ENCODE measurements around the gene S100A4. TPM values are rescaled to one million over a fixed set of nuclear protein-coding genes. Genes with fewer than 3 reads are reported as not detected.
"Not testable (repeated sequence)": the region's sequence is repeated elsewhere in the genome, so short reads cannot be mapped to it uniquely, and the experiment has no call there.

S100A4 gene
- 100 to 1,000 TPM; 898 to 906 TPM for total RNA-seq

DNA sequence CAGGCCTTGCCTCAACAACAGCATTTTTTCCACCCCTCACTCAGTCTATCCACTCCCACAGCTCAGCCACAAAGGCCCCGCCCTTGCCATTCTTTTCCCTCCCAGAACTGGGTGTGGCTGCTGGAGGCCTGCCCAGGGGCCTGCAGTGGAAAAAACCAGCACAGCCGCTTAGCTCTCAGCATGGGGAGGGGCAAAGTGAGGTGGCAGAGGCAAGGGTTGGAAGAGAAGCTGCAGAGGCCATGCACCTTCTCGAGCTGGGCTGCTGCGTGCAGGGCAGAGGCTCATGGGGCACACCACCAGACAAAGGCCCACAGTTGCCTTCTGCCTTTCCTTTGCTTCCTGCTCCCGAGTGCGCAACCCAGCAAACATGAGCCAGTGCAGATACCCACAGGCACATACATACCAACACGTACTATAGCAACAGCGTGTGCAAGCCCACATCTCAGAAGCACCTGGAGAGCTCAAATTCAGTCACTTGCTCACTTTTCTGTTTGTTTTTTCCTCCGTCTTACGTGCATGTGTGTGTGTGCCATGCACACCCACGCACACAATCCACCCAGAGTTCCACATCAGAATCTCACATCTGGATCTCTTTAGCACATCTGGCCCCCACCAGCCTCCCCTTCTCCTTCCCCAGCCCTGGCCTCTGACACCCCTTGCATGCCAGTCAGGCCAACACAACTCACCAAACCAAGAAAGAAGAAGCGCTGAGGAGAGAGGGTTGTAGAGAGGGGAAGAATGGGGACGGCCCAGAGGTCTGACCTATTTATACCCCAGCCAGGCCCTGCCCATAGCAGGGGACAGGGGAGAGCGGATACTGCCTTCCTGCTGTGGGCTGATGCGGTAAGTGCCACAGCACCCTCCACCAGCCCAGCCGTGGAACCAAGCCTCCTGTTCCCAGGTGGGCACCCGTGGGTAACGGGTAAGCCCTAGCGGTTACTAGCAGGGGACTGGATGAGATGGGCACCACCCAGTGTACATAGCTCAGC, at the start of gene S100A4:
TSS of gene S100A4 (minus strand) at position 740 of the 989 bp plus-strand sequence. CDS start 1,012 bp downstream, outside the sequence.
- peaks cover 35% of the 10 kb centered on the region for H3K36me3 Mint-ChIP-seq
- peak within 1 kb of the TSS; percentile 96 for H3K4me3 Mint-ChIP-seq
- DNase-seq = peak; percentile 97
- H3K9me3 Mint-ChIP-seq (ENCODE audit: low read depth) = no peaks in the 10 kb centered on the region
- H3K4me1 Mint-ChIP-seq = peaks cover 78% of the 10 kb centered on the region
- CTCF ChIA-PET = interaction anchor here (0.7 to 8.9 kb wide), 14 partner anchors 8 to 401 kb away, joined by 3 to 124 read pairs (median 6); partner anchors contain the start of genes CHTOP, DENND4B, NPR1 and S100A6
- ATAC-seq = peak; percentile 85
- H3K27me3 Mint-ChIP-seq = peaks cover 3% of the 10 kb centered on the region
- peak within 1 kb of the TSS; percentile 97 for H3K27ac Mint-ChIP-seq

DNA sequence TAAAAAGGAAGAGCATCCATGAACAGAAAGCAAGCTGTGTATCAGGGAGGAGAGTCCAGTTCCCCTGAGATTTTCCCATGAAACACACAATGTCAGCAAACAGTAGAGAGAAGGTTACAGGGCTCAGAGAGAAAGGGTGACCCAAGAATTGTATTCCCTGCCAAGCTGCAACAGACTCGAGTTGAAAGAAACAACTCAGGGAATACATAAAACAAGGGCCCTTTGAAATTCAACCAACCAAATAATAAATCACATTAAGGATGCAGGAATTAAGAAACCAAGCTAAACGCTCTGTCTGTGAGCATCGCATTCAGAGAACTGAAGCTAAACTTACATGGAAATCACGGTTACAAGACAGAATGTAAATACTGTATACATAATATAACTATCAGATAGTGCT, 47.1 kb upstream of the S100A4 start:
- peaks cover 3% of the 10 kb centered on the region for H3K4me1 Mint-ChIP-seq
- H3K36me3 Mint-ChIP-seq = no peaks in the 10 kb centered on the region
- H3K9me3 Mint-ChIP-seq (ENCODE audit: low read depth) = no peaks in the 10 kb centered on the region
- H3K27me3 Mint-ChIP-seq = peaks cover 1% of the 10 kb centered on the region
- no peak for DNase-seq
- H3K27ac Mint-ChIP-seq = no peak overlapping the region
- H3K4me3 Mint-ChIP-seq = no peak overlapping the region
- CTCF ChIA-PET = interaction anchor here (0.9 kb wide), 1 partner anchor 97 kb away, joined by 3 read pairs; no protein-coding TSS in a partner anchor
- ATAC-seq = no peak

DNA sequence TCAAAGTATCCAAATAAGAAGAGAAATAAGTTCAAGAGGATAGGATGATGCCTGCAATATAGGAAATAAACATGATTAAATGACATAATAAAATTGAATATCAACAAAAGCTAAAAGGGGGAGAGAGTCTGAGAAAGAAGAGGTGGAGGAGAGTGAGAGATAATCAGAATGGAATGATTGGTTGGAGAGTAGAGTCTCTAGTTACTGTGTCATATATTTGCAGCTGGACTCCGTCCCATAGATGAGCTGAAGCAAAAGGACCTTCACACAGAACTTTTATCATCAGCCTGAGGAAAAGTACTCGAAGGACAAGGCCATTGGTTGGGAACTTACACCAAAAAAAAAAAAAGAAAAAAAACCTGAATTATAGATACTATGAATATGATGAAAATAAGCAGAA, 42.9 kb upstream of the S100A4 start:
- Mint-ChIP-seq H3K27me3 (peaks cover 19% of the 10 kb centered on the region), H3K9me3 (ENCODE audit: low read depth) (no peaks in the 10 kb centered on the region), H3K4me3 (no peak overlapping the region), H3K27ac (no peak overlapping the region), H3K36me3 (no peaks in the 10 kb centered on the region), H3K4me1 (no peaks in the 10 kb centered on the region)
- CTCF ChIA-PET = no interaction called here
- no peak for ATAC-seq
- no peak for DNase-seq

DNA sequence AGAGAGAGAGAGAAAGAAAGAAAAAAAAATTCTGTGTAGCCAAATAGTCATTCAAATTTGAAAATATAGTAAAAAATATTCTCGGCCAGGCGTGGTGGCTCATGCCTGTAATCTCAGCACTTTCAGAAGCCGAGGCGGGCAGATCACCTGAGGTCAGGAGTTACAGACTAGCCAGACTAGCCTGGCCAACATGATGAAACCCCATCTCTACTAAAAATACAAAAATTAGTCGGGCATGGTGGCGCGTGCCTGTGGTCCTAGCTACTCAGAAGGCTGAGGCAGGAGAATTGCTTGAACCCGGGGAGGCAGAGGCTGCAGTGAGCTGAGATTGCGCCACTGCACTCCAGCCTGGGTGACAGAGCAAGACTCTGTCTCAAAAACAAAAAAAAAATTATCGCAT, 42.4 kb upstream of the S100A4 start:
- H3K4me1 Mint-ChIP-seq; DNase-seq; ATAC-seq; CTCF ChIA-PET; H3K9me3 Mint-ChIP-seq (ENCODE audit: low read depth); H3K36me3 Mint-ChIP-seq; H3K4me3 Mint-ChIP-seq; H3K27ac Mint-ChIP-seq: not testable (repeated sequence)
- peaks cover 19% of the 10 kb centered on the region for H3K27me3 Mint-ChIP-seq

DNA sequence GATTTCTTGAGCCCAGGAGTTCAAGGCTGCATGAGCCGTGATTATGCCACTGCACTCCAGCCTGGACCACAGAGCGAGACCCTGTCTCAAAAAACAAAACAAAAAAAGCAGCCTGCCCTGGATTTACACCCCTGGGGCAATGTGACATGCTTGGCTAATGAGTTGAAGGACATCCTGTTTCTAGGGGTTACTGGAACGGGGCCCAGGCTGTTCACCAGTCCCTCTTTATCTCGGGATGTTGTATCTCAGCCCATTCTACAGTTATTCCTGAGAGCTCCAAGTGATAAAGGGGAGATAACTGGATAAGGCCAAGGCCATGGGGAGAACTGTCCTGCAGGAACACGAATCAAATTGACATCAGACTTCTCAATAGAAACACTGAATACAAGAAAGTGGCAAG, 41.7 kb upstream of the S100A4 start:
- H3K9me3 Mint-ChIP-seq (ENCODE audit: low read depth) = no peaks in the 10 kb centered on the region
- DNase-seq = no peak
- no peak for ATAC-seq
- CTCF ChIA-PET = interaction anchor here (0.9 kb wide), 1 partner anchor 77 kb away, joined by 3 read pairs; no protein-coding TSS in a partner anchor
- no peak overlapping the region for H3K4me3 Mint-ChIP-seq
- H3K27me3 Mint-ChIP-seq = peaks cover 19% of the 10 kb centered on the region
- no peak overlapping the region for H3K27ac Mint-ChIP-seq
- H3K4me1 Mint-ChIP-seq = no peaks in the 10 kb centered on the region
- H3K36me3 Mint-ChIP-seq = no peaks in the 10 kb centered on the region

DNA sequence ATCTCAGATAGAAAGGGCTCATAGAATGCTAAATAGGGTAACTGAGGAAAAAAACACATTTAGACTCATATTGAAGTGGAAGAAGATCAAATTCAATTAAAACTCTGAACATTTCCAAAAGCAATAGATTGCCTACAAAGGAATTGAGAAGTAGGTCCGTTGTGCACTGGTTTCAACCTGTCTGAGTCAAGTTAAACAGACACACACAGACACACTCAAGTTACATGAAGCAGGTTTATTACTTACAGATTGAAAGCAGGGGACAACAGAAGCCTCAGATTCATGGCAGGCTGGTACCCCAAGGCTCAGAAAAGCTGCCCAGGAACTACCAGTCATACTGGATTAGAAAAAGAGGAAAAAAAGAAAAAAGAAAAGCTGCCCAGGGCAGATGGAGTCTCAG, 40.7 kb upstream of the S100A4 start:
- ATAC-seq (no peak), DNase-seq (no peak)
- CTCF ChIA-PET = interaction anchor here (0.7 to 1.6 kb wide), 3 partner anchors 9 to 65 kb away, joined by 3 read pairs; partner anchors contain the start of gene S100A1
- no peaks in the 10 kb centered on the region for H3K36me3 Mint-ChIP-seq
- H3K27me3 Mint-ChIP-seq = peaks cover 19% of the 10 kb centered on the region
- no peaks in the 10 kb centered on the region for H3K9me3 Mint-ChIP-seq (ENCODE audit: low read depth)
- no peak overlapping the region for H3K27ac Mint-ChIP-seq
- H3K4me1 Mint-ChIP-seq = no peaks in the 10 kb centered on the region
- no peak overlapping the region for H3K4me3 Mint-ChIP-seq

DNA sequence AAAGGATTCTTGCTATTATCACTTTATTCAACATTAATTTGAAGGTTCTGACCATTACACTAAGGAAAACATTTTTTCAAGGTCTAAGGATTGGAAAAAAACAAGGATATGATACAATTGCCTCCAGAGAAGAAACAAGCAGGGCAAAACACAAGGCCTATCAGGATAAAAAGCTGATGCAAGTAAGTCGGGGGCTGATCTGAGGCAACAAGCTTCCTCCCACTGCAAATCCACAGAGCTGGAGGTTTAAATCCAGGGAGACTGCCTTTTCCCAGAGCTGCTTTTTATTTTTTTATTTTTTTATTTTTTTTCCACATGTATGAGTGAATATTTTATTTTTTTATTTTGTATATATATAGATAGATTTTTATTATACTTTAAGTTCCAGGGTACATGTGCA, 39.4 kb upstream of the S100A4 start:
- H3K27ac Mint-ChIP-seq = no peak overlapping the region
- ATAC-seq (no peak), DNase-seq (no peak)
- H3K36me3 Mint-ChIP-seq = no peaks in the 10 kb centered on the region
- CTCF ChIA-PET = interaction anchor here (0.6 to 1.6 kb wide), 3 partner anchors 11 to 340 kb away, joined by 3 to 5 read pairs (median 3); no protein-coding TSS in a partner anchor
- peaks cover 19% of the 10 kb centered on the region for H3K27me3 Mint-ChIP-seq
- H3K4me3 Mint-ChIP-seq = no peak overlapping the region
- H3K4me1 Mint-ChIP-seq = no peaks in the 10 kb centered on the region
- no peaks in the 10 kb centered on the region for H3K9me3 Mint-ChIP-seq (ENCODE audit: low read depth)

DNA sequence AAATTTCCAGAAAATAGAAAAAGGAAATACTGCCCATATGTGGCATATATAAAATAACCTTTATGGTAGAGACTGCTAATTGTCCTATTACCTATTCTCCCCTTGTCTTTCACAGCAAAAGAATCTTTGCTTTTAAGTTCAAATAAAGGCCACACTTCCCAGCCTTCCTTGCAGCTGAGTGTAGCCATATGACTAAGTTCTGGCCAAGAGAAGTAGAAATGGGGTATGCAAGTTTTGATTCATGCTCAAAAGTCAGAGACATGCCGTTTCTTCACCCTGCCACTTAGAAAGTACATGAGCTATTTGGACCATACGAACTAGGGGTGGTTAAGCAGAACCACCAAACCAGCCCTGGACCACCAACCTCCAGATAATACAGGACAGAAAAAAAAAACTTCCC, 38.4 kb upstream of the S100A4 start:
- Mint-ChIP-seq H3K36me3 (no peaks in the 10 kb centered on the region), H3K9me3 (ENCODE audit: low read depth) (no peaks in the 10 kb centered on the region), H3K27me3 (peaks cover 25% of the 10 kb centered on the region), H3K4me1 (no peaks in the 10 kb centered on the region), H3K4me3 (no peak overlapping the region), H3K27ac (no peak overlapping the region)
- CTCF ChIA-PET = no interaction called here
- no peak for DNase-seq
- no peak for ATAC-seq

DNA sequence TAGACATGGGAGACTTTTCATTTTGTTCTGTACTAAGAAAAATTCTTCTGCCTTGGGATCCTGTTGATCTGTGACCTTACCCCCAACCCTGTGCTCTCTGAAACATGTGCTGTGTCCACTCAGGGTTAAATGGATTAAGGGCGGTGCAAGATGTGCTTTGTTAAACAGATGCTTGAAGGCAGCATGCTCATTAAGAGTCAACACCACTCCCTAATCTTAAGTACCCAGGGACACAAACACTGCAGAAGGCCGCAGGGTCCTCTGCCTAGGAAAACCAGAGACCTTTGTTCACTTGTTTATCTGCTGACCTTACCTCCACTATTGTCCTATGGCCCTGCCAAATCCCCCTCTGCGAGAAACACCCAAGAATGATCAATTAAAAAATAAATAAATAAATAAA, 37.9 kb upstream of the S100A4 start:
- H3K36me3 Mint-ChIP-seq; H3K4me3 Mint-ChIP-seq; ATAC-seq; DNase-seq; H3K9me3 Mint-ChIP-seq (ENCODE audit: low read depth); H3K27ac Mint-ChIP-seq; CTCF ChIA-PET; H3K4me1 Mint-ChIP-seq: not testable (repeated sequence)
- peaks cover 30% of the 10 kb centered on the region for H3K27me3 Mint-ChIP-seq

DNA sequence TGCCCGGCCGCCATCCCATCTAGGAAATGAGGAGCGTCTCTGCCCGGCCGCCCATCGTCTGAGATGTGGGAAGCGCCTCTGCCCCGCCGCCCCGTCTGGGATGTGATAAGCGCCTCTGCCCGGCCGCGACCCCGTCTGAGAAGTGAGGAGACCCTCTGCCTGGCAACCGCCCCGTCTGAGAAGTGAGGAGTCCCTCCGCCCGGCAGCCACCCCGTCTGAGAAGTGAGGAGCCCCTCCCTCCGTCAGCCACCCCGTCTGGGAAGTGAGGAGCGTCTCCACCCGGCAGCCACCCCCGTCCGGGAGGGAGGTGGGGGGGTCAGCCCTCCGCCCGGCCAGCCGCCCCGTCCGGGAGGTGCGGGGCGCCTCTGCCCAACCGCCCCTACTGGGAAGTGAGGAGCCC, 37.2 kb upstream of the S100A4 start:
- H3K27ac Mint-ChIP-seq; H3K36me3 Mint-ChIP-seq; H3K4me3 Mint-ChIP-seq; ATAC-seq; H3K9me3 Mint-ChIP-seq (ENCODE audit: low read depth); DNase-seq; H3K4me1 Mint-ChIP-seq; CTCF ChIA-PET: not testable (repeated sequence)
- peaks cover 36% of the 10 kb centered on the region for H3K27me3 Mint-ChIP-seq

DNA sequence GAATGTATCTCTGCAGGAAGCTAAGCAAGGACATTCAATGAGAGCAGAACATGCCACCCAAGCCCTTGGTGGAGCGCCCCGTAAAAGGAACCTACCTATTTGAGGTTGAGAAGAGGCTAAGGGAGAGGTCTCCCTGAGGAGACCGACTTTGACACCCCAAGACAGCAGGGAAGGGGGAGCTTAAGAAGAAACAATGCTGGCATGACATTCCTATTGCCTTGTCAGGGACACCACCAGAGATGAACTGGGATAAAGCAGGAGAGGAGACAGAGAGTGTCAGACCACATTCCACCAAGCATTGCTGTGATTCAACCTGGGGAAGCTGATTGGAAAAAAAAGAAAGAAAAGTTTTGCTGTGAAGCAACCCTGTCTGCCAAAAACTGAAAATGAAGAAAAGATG, 33.3 kb upstream of the S100A4 start:
- Mint-ChIP-seq H3K9me3 (ENCODE audit: low read depth) (no peaks in the 10 kb centered on the region), H3K4me3 (no peak overlapping the region), H3K27me3 (peaks cover 33% of the 10 kb centered on the region), H3K36me3 (no peaks in the 10 kb centered on the region), H3K4me1 (no peaks in the 10 kb centered on the region), H3K27ac (no peak overlapping the region)
- DNase-seq (no peak), ATAC-seq (no peak)
- CTCF ChIA-PET = interaction anchor here (1.3 kb wide), 1 partner anchor 46 kb away, joined by 4 read pairs; no protein-coding TSS in a partner anchor

DNA sequence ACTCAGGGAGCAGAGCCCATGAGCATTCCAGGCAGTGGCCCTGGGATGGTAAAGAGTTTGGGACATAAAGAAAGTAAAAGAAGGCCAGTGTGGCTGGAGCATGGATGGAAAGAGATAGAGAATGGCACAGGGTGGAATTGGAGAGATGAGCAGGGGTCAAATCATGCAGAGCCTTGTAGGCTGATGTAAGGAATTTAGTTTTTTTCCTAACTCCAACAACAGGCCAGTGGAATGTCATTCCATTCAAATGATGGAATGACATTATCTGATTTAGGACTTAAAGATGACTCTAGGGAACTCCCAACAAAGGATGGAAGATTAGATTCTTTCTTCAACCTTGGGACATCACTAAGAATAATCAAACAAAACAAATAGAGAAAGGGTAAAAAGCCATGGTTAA, 32.9 kb upstream of the S100A4 start:
- CTCF ChIA-PET = interaction anchor here (1.3 to 2.9 kb wide), 2 partner anchors 46 to 67 kb away, joined by 4 to 17 read pairs; no protein-coding TSS in a partner anchor
- Mint-ChIP-seq H3K36me3 (no peaks in the 10 kb centered on the region), H3K27me3 (peaks cover 33% of the 10 kb centered on the region), H3K4me3 (no peak overlapping the region), H3K27ac (no peak overlapping the region), H3K9me3 (ENCODE audit: low read depth) (no peaks in the 10 kb centered on the region), H3K4me1 (no peaks in the 10 kb centered on the region)
- ATAC-seq (no peak), DNase-seq (no peak)

DNA sequence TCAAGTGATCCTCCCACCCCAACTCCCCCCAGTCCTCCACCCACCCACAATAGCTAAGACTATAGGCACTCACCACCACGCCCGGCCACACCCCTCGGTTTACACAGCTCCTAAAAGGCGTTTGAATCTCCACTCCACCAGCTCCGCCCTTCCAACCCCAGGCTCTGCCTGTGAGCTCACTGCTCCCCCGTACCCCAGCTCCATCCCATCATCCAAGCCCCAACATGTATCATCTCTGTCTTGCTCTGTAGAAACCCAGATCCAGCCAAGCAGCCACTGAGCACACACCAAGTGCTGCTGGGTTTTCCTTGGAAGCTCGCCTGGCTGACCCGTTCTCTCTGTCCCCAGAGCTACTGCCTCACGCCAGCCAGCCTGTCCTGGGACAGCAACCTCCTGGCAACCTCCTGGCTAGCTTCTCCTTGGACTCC, 32.0 kb upstream of the S100A4 start:
- Mint-ChIP-seq H3K4me3 (no peak overlapping the region), H3K36me3 (no peaks in the 10 kb centered on the region), H3K27me3 (peaks cover 33% of the 10 kb centered on the region), H3K27ac (no peak overlapping the region), H3K9me3 (ENCODE audit: low read depth) (no peaks in the 10 kb centered on the region), H3K4me1 (peaks cover 8% of the 10 kb centered on the region)
- no peak for ATAC-seq
- CTCF ChIA-PET = interaction anchor here (0.8 to 2.9 kb wide), 4 partner anchors 17 to 67 kb away, joined by 3 to 17 read pairs (median 4); partner anchors contain the start of gene S100A13
- no peak for DNase-seq

Measured in activated CD8-positive, alpha-beta memory T cell treated with anti-CD3 and anti-CD28 coated beads, Interleukin-2, amount 10 ng/mL, durations not matched to agents 7 days and 5 days (primary cell).